Activated CD4-positive, alpha-beta T cell treated with anti-CD3 and anti-CD28 coated beads, Interleukin-2, Interleukin-6, amounts not matched to agents 100 ng/mL and 50 ng/mL, durations not matched to agents 16 hours and 8 hours (primary cell): Measurements from ENCODE around the gene SLC25A47.
A peak's percentile ranks its signal among the peaks of the same experiment; 100 is the strongest.
"Not testable (repeated sequence)": the region's sequence is repeated elsewhere in the genome, so short reads cannot be mapped to it uniquely, and the experiment has no call there.

Experiments
- DNase-seq: peaks from one replicate; pipeline ENCODE4 v3.0.0-alpha.2; 2020

SLC25A47 gene

GRCh38 chr14:100328495-100329163, 5.5 kb downstream of the SLC25A47 start:
- no peak for DNase-seq

DNA sequence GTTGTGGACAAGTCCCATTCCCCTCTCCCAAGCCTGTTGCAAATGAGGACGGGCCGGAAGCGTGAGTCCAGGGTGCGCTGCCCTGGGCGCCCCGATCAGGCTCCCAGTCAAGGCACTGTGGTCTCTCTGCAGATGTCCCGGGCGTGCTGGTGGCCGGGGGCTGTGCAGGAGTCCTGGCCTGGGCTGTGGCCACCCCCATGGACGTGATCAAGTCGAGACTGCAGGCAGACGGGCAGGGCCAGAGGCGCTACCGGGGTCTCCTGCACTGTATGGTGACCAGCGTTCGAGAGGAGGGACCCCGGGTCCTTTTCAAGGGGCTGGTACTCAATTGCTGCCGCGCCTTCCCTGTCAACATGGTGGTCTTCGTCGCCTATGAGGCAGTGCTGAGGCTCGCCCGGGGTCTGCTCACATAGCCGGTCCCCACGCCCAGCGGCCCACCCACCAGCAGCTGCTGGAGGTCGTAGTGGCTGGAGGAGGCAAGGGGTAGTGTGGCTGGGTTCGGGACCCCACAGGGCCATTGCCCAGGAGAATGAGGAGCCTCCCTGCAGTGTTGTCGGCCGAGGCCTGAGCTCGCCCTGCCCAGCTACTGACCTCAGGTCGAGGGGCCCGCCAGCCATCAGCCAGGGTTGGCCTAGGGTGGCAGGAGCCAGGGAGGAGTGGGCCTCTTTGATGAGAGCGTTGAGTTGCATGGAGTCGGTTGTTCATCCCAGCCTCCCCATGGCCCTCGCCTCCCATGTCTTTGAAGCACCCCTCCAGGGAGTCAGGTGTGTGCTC, 6.3 kb downstream of the SLC25A47 start:
- DNase-seq = no peak

GRCh38 chr14:100330007-100330344, 6.8 kb downstream of the SLC25A47 start:
- DNase-seq = no peak

DNA sequence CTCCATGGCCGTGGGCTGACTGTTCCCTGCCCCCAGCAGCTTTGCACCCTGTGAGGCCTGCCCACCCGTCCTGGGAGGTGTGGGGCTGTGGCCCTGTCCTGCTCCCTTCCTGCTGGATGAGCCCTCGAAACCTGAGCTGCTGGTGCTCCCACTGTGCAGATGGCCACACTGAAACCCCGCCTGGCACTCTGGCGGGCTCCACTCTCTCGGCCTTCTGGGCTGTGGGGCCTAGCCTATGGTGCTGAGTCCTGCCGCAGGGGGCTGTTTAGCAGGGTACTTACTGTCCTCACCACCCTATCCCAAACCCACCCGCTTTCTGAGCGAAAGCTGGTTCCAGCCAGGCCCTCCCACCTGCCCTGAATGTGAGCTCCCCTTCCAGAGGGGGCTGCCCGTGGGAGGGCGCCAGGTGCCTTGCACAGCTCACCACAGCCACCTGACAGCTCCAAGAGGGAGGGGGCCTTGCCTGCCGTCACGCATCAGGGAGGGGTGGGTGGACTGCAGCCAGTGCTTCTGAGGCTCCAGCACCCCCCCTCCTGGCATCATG, 7.3 kb downstream of the SLC25A47 start:
- DNase-seq = no peak

DNA sequence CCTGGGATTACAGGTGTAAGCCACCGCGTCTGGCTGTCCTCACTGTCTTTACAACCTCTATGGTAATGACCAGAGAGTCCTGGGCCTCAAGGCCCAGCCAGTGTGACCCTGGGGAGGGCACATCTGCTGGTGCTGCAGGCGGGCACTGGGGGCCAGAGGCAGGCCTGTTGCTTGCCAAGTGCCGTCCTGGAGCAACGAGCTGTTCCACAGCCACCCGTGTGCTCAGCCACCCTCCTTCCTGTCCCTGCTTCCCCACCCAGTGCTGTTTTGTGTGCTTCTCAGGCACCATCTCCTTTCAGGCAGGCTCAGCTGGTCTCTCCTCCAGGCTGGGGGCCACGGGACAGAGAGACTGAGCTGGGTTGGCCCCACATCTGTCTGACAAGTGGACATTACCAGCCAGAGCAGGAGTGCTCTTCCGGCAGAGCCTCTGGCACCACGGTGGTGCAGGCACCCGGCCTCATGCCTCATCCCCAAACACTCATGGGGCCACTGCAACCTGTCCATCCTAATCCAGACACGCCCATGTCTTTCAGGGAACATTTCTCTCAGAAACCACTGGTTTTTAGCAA, 9.0 kb downstream of the SLC25A47 start:
- DNase-seq = no peak

GRCh38 chr14:100332797-100333196, 9.7 kb downstream of the SLC25A47 start:
- DNase-seq = no peak

GRCh38 chr14:100333311-100333710, 10.2 kb downstream of the SLC25A47 start:
- DNase-seq = no peak

GRCh38 chr14:100333827-100334226, 10.7 kb downstream of the SLC25A47 start:
- no peak for DNase-seq

- DNase-seq = no peak
These were observed 11.8 kb downstream of the SLC25A47 start for GRCh38 chr14:100334904-100335303.

GRCh38 chr14:100336618-100337530, 13.7 kb downstream of the SLC25A47 start:
- DNase-seq = peak; percentile 72

DNA sequence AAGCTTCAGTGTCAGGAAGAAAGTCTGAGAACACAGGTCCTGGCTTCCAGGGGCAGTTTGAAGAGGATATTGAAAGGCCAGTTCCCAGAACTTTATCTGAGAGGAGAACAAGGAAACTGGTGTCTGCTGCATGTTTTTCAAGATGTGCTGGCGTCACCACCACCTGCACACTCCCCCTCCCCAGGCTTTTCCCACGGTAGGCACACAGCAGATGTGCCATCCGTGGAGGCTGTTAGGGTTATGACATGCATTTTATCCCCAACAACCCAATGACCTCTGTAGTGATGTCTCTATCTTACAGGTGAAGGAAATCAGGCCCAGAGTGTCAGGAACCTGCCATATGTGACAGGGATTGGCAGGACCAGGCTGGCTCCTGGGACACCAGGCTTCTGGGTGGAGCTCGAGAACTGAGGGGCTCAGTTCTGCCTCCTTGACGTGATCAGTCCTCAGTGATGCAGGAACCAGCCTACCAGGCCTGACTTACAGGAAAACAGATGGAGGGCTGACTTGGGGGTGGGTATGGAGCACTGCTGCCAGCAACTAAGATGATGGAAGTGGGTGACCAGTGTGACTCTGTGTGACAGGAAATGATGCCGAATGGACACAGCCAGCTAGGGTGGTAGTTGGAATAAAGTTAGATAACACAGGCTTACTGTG, 16.8 kb downstream of the SLC25A47 start:
- no peak for DNase-seq

GRCh38 chr14:100340423-100340813, 17.3 kb downstream of the SLC25A47 start:
- DNase-seq = no peak

DNA sequence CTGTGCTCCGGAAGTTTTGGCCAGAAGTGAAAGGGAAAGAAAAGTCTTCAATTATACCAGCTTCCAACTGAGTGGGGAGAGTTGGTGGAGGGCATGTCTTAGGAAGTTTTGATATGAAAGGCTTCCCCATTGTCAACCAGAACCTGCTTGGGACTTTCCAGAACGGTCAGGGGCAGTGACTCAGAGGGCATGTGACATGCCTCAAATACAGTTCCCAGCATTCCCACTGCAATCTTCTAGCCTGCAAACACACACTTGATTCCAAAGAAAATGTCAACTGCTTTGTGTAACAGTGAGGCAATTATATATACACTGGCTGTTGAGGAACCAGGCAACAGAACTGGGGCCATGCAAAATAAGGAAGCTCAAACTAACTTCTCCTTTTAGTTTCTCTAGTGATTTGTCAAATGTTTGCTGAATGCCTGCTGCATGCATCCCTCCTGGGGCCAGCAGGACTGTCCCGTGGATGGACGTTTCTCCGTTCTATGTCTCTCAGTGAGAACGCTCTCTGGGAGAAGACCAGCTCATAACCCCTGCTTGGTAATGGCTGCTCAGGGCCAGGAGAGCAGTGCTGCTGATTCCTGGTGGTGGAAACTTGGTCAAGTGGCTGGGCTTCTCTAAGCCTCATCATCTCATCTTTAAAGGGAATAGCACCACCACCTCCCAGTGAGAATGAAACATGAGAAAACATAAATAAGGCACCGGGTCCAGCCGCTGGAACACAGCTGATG, 18.3 kb downstream of the SLC25A47 start:
- peak; percentile 58 for DNase-seq

DNA sequence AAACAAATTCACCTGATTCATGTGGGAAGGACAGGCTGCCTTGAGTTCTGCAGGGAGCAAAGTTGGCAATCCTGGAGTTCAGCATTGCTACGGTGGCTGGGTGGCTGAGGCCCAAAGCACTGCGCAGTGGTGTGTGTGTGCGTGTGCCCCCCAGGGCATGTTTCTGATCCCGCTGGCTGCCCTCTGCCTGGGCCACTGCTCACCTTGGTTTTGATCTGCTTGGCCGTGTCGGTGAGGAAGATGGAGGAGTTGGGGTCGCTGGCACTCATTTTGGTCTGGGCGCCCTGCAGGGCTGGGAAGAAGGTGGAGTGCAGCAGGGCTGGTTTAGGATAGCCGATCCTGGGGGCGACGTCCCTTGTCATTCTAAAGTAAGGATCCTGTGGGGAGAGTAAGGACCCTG, 19.1 kb downstream of the SLC25A47 start:
- no peak for DNase-seq

- DNase-seq = not testable (repeated sequence)
These were observed 19.7 kb downstream of the SLC25A47 start for GRCh38 chr14:100342826-100343225.

- DNase-seq = not testable (repeated sequence)
These were observed 21.5 kb downstream of the SLC25A47 start for GRCh38 chr14:100344657-100345056.

- DNase-seq = no peak
These were observed 22.6 kb downstream of the SLC25A47 start for GRCh38 chr14:100345711-100346110.

DNA sequence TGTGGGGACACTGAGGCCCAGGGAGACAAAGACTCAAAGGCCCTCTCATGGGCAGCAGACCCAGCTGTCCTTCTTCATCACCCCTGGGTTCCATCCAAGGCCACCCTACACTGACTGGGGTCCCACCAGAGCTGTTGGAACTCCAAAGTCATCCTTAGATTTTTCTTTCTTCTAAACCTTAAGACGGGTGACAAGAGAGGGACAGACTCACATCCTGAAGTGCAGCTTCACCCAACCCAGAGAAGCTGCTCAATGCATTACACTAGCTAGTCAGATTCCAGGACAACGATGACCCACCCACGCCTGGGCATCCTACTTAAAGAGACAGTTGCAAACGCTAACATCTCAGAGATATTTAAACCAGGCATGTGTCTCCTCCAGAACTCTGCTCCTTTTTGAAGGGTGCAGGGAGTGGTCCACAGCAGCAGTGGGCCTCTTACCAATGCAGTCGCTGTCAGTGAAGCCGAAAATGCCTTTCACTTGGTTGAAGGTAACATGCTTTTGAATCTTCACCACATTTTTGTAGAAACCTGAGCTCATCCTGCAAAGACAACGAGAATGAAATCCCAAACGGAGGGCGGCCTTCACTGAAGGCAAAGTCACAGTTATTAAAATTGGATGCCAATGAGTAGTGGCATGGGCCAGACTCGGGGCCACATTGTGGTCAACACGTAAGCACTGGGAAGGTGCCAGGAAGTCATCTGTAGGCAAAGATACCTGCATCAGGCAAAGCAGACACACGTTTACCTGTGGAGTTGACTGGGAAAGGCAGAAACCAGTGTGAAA, 23.4 kb downstream of the SLC25A47 start:
- DNase-seq = no peak

- no peak for DNase-seq
These were observed 25.2 kb downstream of the SLC25A47 start for GRCh38 chr14:100348253-100348729.
